GM19328 (cell line): ENCODE measurements around the gene TGIF1.

Experiments used
- ATAC-seq: cut with Tn5 transposase; IDR thresholded peaks from one replicate; pipeline ENCODE4 v1.9.1; 2021; ENCODE audit warnings: mild to moderate bottlenecking, moderate library complexity; ENCODE audit not compliant: unreplicated experiment

Gene TGIF1

DNA sequence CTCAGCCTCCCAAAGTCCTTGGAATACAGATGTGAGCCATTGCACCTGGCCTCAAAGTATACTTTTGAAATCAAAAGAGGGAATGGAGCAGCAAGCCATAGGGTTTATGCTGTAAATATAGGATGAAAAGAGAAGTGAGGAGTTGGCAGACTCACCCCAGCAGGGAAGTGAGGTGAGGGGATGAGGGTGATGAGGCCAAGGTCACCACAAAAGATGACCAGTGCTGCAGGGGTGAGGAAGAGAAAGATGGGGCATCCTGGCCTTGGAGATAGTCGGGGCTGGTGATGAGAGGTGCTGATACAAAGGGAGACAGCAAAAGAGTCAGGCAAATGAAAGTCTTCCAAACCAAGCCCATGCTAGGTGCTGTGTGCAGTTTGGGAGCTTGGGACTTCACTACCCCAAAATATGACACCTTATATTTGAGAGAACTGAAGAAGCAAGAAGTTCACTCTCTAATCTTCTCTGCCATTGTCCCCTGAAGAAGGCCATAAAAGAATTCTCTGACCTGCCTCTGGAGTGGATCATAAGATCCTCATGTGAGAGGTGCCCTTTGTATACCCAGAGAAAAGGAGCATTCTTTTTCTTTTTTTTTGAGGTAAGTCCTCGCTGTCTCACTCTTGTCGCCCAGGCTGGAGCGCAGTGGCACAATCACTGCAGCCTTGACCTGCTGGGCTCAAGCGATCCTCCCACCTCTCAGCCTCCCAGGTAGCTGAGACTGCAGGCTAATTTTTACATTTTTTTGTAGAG is 31.0 kb downstream of the TGIF1 start:
- no peak for ATAC-seq

DNA sequence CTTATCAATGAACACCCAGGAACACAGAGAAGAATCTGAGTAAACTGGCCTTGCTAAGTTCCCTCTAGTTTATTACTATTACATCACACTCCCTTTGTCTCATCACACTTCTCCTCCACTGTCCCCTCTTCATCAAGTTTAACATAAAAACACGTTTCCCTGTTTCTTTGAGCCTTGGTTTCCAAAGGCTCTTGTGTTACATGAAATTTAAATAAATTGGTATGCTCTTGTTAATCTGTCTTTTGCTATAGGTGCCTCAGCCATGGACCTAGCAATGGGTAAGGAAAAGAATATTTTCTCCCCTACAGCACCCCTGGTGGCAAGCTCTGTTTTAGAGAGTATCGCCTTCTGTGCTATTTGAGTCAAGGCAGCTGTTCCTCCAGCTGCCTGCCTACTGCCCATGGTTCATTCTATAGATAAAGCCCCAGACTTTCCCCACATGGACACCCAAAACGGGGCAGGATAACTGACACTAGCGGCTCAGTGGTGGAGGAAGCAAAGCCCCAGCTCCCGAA is 31.8 kb downstream of the TGIF1 start:
- no peak for ATAC-seq

DNA sequence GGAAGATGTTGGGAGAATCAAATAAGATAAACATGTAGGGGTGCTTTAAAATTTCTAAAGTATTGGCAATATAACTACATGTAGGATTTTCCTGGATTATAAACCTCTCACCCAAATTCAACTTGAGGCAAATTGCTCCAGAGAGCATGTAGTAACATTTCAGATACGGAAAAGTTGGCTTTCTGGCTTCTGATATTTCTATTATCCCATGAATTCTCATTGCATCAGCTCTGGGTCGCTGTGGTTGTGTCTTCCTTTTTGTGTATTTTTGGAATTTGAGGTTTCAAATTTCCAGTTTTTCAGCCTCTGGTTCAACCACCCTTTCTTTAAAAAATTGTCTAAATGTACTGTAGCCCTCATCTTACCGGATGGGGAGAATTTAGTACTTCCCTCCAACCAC is 32.3 kb downstream of the TGIF1 start:
- no peak for ATAC-seq

DNA sequence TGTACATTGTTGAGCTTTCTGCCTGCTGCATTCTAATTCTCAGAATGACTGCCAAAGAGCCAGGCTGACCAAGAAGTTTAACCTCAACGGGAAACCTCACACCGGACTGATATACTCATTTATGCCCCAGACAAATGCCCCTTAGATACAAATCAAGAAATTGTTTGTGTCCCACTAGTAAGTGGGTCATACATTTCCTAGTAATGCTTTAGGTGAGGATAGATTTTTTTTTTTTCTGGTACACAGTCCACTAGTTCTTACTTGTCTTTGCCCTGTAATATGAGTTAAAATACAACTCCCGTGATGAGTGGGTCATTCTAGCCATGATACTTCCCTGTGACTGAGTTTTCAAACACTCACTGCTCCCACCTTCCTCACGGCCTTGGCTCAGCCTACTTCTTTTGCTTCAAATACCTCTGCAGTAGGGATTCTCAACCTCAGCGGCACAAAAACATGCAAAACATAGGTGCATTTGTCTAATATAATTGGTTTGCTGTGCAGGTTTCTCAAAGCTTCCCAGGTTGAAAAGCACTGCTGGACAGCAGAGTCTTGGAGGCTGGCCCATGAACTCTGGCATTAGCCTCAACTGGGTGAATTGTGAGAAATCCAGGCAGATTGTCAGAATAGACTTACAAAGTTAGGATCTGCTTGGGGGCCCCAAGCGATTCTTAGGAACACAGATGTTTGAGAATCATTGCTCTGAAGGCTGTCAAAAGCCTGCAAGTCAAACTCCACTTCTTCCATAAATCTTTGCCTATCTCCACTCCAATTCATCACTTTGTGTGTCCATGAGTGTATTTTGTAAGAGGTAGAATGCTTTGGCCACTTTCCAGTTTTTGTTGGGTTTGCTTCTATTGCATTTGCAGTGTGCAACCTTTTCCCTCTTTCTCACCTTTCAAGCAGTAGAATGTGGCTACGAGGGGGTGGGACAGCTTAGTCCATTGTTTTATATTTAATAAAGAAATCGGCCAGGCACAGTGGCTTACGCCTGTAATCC is 35.5 kb downstream of the TGIF1 start:
- ATAC-seq = no peak

DNA sequence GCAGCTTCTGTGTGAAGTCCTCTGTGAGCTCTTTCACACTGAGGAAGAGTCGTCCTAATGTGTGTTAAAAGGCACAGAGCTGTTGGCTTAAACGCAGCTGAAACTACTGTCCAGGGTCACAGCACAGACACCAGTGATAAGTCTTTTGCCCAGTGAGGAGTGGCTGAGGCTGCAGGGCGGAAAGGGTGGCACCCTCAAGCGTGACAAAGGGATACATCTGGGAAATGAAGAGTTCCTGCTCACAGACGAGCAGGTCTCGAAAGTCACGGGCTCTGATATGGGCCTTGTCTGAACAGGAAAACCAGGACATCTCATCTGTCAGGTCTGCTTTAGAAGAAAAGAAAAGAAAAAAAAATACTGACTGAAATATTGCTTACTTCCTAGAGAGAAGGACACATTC is 36.5 kb downstream of the TGIF1 start:
- no peak for ATAC-seq

DNA sequence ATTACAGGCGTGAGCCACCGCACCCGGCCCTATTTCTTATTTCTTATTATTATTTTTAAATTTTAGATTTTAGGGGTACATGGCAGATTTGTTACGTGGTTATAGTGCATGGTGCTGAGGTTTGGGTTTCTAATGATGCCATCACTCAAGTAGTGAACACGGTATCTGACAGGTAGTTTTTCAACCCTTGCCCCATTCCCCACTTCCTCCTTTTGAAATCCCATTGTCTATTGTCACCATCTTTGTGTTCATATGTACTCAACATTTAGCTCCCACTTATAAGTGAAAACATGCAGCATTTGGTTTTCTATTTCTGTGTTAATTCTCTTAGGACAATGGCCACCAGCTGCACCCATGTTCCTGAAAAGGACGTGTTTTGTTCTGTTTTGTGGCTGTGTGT is 39.5 kb downstream of the TGIF1 start:
- ATAC-seq = no peak

DNA sequence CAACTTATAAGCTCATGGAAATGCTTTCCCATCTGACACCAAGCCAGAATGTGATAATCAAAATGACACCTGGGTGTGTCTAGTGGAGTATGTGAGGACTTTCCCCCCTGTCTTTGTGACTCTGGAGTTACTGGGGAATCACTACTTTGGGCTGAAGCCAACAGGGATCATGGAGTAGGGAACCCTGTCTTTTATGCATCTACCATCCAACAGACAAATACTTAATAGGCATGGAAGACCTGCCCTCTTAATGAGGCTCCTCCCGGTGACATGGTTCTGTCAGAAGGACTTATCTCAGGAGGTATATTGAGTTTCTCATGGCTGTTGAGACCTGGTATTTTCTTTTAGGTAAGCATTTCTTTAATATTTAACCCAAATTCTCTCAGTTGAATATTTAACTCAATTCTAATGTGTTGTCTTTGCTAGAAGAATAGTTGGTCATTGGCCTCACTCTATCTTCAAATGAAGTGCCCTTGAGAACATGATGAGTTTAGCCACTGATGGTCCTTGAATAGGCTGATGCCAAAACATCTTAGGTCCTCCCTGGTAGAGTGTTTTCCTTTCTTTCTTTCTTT is 42.1 kb downstream of the TGIF1 start:
- no peak for ATAC-seq

DNA sequence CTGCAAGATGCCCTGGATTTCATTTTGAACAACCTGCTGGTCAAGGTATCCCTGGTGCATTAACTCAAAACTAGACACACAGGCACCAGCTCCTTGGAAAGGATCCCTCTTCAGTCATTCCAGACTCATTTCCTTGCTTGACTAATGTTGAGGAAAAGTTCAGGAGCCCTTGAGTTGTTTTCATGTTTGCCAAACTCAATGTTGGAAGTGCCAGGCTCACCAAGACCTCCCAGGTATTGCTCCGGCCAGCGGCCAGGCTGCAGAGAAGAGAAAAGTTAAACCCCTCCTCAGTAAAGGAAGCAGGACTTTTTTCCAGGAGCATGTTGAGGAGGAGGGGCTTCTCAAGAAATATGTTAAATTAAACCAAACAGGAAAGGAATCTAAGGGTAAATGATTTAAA is 42.7 kb downstream of the TGIF1 start:
- ATAC-seq = no peak

DNA sequence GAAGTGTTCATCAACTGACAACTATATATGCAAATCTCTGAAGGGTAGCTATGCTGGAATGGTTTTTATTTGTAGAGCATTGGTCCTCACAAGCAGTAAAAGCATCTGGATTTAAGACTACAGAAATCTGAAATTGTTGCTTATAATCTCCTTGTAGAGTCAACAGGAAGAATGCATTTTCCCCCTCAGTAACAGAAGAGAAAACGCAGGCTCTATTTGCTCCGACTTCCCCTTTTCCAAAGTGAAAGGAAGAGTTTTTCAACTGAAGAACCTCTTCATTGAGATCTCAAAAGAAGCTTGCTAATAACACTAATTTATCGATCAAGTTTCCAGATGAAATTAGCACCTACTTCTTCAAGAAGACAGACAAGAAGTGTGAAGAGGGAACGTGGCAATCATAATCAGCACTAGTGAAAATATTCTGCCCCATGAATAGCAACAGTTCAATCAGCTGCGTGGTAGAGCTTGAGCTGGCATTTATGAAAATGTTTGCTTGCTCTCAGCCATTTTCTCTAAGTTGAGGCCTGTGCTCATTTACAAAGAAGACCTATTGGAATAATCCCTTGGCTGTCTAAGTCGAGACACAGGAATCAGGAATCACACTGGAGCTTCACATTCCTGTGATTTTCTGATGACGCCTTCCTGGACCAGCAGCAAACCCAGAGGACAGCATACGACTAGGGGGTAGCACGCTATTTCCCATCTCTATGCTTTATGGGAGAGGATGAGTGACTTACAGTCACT is 43.7 kb downstream of the TGIF1 start:
- ATAC-seq = no peak

DNA sequence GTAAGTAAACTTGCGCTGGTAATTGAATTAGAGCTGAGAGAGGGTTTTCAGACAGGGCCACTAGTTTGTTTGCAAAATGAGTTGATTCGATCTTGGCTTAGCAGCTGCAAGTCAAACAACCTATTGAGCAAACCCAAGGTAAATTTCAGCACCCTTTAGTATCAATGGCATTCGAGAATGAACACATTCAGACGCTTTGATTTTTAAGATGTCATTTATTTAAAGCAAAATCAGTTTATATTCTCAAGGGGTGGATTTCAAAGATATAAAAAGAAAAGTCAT is 44.2 kb downstream of the TGIF1 start:
- ATAC-seq = no peak

DNA sequence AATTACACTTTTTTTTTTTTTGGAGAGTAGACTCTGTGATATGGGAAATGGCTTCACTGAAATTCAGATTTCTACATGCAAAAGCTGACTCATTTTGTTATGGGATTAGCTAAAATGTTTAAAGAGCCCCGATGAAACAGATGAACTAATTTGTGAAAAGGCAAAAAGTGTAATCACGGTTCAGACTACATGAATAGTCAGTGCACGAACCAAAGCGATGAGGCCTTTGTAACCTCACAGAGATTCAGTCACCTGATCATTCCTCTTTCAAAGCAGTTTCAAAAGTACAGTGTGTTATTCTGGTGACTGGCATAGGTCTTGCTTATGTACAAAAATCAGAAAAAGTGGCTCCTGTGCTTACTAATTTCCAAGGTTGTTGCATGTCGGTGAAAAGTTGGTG is 44.6 kb downstream of the TGIF1 start:
- no peak for ATAC-seq

DNA sequence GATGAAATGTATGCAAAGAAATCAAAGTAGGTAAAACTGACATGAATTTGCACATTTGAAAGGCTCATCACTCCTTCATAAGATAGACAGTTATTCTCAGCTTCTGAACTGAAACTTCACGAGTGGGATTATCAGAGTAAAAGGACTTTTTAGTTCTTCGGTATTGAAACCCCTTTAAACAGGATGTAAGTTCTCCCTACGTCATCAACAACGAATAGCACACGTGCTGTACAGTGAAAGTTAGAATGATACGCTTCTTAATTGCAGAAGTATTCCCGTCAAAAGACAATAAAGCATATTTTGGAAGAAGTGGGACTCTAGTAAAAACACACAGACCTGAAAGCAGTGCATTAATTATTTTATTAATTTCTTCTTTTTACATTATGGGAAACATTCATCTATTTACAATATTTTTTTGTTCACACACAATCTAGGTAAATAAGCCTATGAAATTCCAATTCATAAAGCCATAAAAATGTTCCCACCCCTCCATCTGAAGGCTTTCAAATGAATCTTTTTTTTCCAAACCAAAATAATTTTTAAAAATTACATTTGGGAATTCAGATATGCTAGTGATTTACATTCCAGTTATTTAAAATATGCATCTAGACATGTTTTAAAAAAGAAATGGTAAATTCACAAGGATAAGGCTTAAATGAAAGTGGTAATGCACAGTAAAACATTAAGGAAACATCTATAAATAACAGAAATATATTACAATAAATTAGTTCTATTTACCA is 45.9 kb downstream of the TGIF1 start:
- no peak for ATAC-seq

DNA sequence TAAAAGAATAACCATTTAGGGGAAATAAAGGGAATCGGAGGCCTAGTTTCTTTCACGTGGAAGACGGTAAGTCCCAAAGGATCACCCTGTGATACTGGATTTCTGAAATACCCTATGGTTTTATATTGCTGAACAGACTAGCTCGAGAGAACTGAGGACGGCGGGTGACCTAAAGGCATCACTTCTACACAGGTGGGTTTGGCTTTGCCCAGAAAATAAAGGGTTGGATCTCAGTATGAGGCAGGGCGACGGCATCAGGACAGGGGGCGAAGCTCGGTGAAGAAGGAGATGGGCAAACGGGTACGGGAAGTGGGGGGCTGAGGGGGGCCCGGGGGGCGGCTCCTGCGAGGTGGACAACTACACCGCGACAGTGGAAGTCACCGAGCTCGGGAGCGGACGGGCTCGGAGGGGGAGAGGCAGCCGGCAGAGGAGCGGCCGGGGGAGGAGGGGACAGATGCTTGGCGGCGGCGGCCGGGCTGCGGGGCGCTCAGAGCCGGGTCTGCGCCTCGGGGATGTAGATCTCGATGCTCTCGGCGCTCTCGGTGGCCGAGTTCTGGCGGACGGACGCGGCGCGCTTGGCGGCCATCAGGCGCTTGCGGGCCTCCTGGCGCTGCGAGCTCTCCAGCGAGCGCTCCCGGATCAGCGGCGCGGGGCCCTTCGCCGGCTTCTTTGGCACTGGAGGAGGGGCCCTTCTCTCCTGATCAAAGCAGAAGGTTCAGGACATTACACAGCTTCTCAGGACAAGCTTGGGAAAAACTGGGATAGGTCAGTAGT is 48.9 kb downstream of the TGIF1 start:
- no peak for ATAC-seq

DNA sequence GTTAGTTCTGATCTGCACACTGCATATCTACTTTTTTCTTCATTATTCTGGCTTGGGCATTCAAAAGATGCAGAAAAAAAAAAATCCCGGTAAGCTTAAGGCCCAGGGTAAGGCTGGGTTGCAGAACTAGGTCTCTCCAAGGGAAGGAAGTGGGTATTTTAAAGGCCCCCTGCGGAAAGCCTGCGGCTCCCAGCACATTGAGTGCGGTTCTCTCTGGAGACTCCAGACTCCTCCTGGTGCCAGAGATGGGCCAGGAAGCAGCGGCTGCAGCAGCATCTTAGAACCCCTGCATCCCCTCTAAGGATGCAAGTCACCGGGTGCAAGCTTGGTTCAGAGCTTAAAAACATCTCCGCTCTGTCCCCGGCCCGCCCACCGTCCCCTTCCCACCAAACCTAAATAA is 49.5 kb downstream of the TGIF1 start:
- no peak for ATAC-seq

DNA sequence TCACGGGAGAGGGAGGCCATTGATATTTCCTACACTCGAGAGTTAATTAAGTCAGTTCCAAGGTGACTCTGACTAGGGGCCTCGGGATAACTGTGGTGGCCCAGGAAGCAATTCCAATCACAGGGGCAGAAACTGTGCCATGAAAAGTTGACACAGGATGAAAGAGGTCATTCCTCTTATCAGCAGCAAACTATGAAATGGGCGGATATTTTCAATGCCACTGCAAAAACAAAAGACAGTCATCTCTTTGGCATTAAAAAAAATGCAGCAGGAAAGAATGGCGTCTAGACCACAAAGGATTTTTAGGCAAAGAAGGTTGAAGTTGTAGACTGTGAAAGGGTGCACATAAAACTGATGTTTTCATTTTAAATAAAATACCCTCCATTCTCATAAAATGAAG is 50.0 kb downstream of the TGIF1 start:
- no peak for ATAC-seq

DNA sequence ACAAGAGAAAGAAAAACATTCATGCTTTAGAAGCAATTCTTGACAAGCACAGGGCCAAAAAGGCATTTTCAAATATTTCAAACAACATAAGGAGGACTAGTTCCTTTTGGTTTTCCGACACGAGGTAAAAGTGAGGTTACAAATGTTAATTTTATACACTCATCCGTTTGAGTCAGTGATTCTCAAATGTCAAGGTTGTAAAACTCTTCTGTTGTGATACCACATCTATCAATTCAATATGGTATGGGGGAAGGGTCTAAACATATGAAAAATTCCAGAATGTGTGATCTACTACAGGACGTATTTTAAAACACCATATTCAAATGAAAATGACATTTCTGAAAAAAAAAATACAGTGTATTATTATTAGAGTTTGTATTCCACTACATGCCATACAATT is 52.7 kb downstream of the TGIF1 start:
- no peak for ATAC-seq

DNA sequence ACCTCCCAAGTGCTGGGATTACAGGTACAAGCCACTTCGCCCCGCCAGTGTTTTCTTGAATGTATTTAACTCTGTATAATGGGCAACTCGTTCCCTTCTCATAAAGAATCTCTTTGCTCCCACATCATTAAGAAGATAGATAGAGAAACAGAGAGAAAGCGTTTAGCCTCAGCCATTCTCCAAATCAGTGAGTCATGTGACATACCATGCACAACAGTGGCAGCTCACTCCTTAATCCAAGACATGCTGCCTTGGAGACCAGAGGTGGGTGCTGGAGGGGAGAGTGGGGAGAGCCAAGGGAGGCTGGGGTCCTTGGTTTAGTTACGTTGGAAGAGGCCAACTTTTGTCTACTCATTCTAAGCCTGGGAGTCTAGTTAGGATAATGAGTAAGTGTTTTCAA is 54.7 kb downstream of the TGIF1 start:
- ATAC-seq = no peak

DNA sequence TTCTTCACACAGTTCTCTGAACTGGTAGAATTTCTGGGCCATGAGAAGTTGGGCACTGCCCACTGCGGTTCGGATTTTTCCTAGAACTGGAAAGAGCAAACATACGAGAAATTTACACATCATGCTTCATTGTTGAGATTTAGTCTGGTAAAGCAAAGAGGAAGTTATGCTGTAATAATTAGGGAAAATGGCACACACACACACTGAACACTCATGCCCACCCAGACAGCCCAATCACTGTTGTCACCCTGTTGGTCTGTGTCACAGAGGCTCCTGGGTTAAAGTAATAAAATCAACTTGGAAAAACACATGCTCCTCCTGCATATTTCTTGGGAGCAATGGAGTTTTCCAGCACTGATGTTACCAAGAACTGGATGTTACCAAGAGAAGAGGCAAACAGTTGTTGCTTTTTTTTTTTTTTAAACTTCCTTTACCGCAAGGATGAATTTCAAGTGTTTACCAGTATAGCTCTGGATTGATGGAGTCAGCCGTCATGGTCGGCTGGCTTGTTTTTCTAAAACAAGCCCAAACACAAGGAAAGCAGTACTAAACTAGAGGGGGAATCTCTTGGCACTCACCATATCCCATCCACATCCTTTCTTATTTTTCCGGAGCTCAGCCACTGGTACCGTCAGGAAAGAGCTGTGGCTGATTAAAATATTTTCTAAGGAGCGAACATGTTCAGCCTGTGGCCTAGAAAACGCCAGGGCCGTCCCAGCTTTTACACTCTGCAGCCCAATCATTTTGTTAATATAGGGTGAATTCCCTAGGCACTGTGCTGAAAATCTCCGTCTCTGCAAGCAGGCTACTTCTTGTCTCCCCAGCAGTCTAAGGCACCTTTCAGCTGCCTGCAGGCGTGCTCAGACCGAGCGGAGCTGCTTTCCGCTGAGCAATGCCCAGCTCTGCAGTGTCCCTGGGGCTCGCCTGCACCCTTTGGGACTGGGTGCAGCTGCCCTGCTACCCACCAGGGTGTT is 58.9 kb downstream of the TGIF1 start:
- no peak for ATAC-seq
